HL-60 (cell line): ENCODE measurements around the gene YIF1A.

ENCODE experiments used
- GABPA ChIP-seq: IDR thresholded peaks from 2 replicates; pipeline ENCODE4 v1.6.1; 2012; ENCODE audit warnings: low read depth
- TF ChIP-seq, protein P1 (sequence below): IDR thresholded peaks from one replicate; pipeline ENCODE4 v1.5.1; 2011; ENCODE audit warnings: low read length, control low read depth, inconsistent platforms; ENCODE audit not compliant: insufficient read depth
- TF ChIP-seq, protein P2 (sequence below): IDR thresholded peaks from 2 replicates; pipeline ENCODE4 v1.6.1; 2012; ENCODE audit warnings: low read depth; ENCODE audit not compliant: insufficient replicate concordance

DNA sequence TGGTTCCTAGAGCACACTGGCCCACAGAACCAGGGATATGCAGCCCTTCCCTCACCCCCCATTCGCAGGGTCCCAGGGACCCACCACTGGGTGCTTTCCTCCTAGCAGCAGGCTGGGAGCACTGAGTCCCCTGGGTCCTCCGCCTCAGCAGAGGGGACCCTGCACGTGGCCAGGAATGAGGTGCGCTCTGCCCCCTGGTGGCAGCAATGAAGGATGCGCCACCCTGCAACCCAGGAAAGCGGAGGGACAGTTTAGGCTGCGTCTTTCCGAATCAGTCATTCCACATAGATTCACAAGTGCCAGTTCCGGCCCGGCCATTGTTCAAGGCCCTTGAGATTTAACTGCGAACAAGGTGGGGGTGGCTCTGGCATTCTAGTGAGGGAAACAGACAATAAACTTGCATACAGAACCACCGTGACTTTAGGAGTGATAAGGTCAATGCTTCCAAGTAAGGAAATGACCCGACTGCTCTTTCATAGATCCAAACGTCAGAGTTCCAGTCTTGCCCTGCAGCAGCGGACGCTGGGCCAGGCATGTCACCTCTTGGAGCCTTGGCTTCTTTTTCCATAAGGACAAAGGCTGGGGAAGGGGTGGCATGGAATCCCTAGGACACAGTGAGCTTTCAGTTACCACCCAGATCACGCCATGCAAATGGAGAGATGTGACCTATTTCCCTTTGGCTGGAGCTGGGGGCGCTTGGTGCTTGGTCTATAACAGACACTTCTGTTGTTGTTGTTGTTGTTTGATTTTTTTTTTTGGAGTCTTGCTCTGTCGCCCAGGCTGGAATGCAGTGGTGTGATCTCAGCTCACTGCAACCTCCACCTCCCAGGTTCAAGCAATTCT is 39.6 kb upstream of the YIF1A start:
- TF ChIP-seq, protein P1, sequence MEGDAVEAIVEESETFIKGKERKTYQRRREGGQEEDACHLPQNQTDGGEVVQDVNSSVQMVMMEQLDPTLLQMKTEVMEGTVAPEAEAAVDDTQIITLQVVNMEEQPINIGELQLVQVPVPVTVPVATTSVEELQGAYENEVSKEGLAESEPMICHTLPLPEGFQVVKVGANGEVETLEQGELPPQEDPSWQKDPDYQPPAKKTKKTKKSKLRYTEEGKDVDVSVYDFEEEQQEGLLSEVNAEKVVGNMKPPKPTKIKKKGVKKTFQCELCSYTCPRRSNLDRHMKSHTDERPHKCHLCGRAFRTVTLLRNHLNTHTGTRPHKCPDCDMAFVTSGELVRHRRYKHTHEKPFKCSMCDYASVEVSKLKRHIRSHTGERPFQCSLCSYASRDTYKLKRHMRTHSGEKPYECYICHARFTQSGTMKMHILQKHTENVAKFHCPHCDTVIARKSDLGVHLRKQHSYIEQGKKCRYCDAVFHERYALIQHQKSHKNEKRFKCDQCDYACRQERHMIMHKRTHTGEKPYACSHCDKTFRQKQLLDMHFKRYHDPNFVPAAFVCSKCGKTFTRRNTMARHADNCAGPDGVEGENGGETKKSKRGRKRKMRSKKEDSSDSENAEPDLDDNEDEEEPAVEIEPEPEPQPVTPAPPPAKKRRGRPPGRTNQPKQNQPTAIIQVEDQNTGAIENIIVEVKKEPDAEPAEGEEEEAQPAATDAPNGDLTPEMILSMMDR: peak; percentile 81
- TF ChIP-seq GABPA: no peak
- TF ChIP-seq, protein P2, sequence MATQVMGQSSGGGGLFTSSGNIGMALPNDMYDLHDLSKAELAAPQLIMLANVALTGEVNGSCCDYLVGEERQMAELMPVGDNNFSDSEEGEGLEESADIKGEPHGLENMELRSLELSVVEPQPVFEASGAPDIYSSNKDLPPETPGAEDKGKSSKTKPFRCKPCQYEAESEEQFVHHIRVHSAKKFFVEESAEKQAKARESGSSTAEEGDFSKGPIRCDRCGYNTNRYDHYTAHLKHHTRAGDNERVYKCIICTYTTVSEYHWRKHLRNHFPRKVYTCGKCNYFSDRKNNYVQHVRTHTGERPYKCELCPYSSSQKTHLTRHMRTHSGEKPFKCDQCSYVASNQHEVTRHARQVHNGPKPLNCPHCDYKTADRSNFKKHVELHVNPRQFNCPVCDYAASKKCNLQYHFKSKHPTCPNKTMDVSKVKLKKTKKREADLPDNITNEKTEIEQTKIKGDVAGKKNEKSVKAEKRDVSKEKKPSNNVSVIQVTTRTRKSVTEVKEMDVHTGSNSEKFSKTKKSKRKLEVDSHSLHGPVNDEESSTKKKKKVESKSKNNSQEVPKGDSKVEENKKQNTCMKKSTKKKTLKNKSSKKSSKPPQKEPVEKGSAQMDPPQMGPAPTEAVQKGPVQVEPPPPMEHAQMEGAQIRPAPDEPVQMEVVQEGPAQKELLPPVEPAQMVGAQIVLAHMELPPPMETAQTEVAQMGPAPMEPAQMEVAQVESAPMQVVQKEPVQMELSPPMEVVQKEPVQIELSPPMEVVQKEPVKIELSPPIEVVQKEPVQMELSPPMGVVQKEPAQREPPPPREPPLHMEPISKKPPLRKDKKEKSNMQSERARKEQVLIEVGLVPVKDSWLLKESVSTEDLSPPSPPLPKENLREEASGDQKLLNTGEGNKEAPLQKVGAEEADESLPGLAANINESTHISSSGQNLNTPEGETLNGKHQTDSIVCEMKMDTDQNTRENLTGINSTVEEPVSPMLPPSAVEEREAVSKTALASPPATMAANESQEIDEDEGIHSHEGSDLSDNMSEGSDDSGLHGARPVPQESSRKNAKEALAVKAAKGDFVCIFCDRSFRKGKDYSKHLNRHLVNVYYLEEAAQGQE: no peak
